ENCODE results near the gene ZC3H4. TPM values are rescaled to one million over a fixed set of nuclear protein-coding genes. Genes with fewer than 3 reads are reported as not detected.

The ZC3H4 gene
- total RNA-seq, 4 donors from 2014 or later: 19.1 to 36.7 (median 31.3) TPM

DNA sequence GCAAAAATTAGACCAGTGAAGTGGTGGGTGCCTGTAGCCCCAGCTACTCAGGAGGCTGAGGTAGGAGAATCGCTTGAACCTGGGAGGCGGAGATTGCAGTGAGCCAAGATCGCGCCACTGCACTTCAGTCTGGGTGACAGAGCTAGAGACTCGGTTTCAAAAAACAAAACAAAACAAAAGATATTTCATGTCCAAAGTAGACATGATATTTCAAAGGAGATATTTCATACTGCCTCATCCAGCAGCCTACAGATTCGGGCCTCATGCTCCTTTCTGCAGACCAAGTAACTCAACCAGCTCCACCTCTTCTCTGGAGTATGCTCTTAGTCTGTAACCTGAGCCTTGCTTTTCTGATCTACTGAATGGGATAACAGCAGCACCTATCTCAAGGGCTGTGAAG is 15.0 kb downstream of the ZC3H4 start:
- no peaks in the 10 kb centered on the region for H3K36me3 ChIP-seq
- TF ChIP-seq, protein P1, sequence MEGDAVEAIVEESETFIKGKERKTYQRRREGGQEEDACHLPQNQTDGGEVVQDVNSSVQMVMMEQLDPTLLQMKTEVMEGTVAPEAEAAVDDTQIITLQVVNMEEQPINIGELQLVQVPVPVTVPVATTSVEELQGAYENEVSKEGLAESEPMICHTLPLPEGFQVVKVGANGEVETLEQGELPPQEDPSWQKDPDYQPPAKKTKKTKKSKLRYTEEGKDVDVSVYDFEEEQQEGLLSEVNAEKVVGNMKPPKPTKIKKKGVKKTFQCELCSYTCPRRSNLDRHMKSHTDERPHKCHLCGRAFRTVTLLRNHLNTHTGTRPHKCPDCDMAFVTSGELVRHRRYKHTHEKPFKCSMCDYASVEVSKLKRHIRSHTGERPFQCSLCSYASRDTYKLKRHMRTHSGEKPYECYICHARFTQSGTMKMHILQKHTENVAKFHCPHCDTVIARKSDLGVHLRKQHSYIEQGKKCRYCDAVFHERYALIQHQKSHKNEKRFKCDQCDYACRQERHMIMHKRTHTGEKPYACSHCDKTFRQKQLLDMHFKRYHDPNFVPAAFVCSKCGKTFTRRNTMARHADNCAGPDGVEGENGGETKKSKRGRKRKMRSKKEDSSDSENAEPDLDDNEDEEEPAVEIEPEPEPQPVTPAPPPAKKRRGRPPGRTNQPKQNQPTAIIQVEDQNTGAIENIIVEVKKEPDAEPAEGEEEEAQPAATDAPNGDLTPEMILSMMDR (IDR thresholded peaks at IDR 0.05): no peak
- TF ChIP-seq POLR2A (IDR thresholded peaks at IDR 0.05): no peak
- no peak for DNase-seq
- H3K27me3 ChIP-seq: no peaks in the 10 kb centered on the region
- no peak overlapping the region for H3K4me3 ChIP-seq (replicated peaks in 1 of 3)
- 73 to 80% methylated on average over 6 of the region's 6 CpGs for WGBS, 2 donors
- intact Hi-C loops (cut with DNase I): no loop called here
- H3K9me3 ChIP-seq: no peaks in the 10 kb centered on the region
- peak overlapping the region; percentile 92 to 95 (median 94) for H3K27ac ChIP-seq
- H3K4me1 ChIP-seq: peaks cover 61 to 85% of the 10 kb centered on the region in 2 donors

DNA sequence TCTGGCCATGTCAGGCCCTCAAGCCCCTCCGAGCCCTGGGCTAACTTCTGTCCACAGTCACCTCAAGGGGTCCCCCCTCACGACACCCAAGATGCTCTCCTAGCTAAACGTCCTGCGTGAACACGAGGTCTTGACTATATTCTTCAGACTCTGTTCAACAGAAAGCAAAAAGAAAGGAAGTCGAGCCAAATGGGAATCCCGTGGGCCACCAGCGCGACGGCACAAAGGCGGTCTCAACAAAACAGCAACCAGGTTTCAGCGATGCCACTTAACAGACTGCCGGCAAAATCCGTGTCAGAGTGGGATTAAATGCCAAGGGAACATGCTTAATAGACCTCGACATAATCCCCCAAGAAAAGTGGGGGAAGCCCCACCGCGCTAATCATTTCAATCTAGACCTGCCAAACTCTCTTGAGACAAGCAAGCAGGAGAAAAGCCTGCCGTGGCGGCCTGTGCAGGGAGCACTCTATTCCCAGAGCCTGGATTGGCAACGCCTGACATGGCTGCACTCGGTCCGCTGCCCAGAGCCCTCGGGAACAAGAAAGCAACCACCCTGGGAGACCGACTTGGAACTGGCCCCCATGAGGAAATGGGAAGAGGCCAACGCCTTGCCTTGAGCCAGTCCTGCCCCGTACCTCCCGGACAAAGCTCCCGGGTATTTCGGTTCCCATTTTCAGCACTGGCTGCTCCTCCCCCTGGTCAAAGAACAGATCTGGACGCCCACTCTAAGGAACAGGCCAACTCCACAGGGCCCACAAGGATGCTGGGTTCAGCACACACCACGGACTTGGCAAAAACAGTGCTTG is 16.0 kb downstream of the ZC3H4 start:
- 48% methylated on average over 22 to 31 of the region's 31 CpGs for WGBS, 2 donors
- no peaks in the 10 kb centered on the region for H3K9me3 ChIP-seq
- TF ChIP-seq POLR2A (IDR thresholded peaks at IDR 0.05): no peak
- TF ChIP-seq, protein P1 (IDR thresholded peaks at IDR 0.05): no peak
- no peaks in the 10 kb centered on the region for H3K36me3 ChIP-seq
- peaks cover 58 to 85% of the 10 kb centered on the region in 2 donors for H3K4me1 ChIP-seq
- no peak overlapping the region for H3K4me3 ChIP-seq (replicated peaks in 1 of 3)
- peak; percentile 78 to 83 for DNase-seq
- H3K27ac ChIP-seq: peak overlapping the region; percentile 92 to 95 (median 94)
- intact Hi-C loops (cut with DNase I): no loop called here
- H3K27me3 ChIP-seq: no peaks in the 10 kb centered on the region

DNA sequence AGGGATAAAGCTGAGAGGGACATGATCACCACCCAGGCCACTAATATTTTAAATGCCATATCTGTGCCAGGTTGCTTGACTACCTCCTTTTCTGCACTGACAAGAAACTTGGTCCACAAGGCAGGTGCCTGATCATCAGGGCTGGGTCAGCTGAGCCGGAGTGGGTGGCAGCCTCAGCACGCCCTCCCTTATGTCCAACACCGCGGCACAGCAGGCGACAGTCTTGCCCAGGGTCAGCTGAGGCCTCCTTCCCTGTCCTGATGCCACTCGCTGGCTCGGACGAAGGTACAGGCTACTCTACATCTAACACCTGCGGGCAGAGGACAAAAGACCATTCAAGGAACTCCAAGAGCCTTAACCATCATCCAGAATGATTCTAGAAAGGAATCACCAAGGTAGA is 16.9 kb downstream of the ZC3H4 start:
- intact Hi-C loops (cut with DNase I): no loop called here
- 99 to 100% methylated on average over 6 to 9 of the region's 9 CpGs for WGBS, 2 donors
- DNase-seq: peak; percentile 34 to 49
- TF ChIP-seq, protein P1 (IDR thresholded peaks at IDR 0.05): no peak
- TF ChIP-seq POLR2A (IDR thresholded peaks at IDR 0.05): no peak
- H3K4me3 ChIP-seq (replicated peaks in 1 of 3): no peak overlapping the region
- H3K27me3 ChIP-seq: no peaks in the 10 kb centered on the region
- H3K36me3 ChIP-seq: no peaks in the 10 kb centered on the region
- peak overlapping the region; percentile 92 to 95 (median 94) for H3K27ac ChIP-seq
- H3K9me3 ChIP-seq: no peaks in the 10 kb centered on the region
- peaks cover 50 to 76% of the 10 kb centered on the region in 2 donors for H3K4me1 ChIP-seq

DNA sequence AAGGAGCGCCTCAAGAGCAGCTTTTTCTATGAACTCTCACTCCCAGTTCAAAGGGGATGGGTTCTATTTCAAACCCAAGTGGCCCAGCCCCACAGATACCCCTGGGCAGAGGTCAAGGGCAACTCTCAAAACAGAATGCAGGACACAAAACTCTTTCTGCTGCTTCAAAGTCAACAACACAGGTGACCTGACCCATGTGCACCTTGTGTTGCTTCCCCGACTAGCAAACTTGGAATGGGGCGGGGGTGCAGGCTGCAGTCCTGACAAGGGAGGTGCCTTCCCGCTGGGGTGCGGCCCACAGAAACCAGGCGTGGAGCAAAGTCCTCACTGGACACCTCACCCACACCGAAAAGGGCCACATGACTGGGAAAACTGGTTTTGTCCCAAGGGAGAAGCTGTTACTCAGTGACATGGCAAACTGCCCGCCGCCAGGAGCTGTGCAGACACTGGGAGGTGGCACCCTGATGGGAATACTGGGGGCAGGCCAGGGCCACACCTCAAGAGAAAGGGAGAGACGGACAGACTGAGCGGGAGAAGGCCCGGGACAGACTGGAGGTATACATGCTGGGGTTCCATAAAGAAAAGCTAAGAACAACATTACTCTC is 17.4 kb downstream of the ZC3H4 start:
- Histone ChIP-seq H3K36me3 (peaks cover 0 to 3% of the 10 kb centered on the region in 2 donors), H3K27ac (peak overlapping the region; percentile 92 to 95 (median 94)), H3K4me3 (replicated peaks in 1 of 3) (no peak overlapping the region), H3K27me3 (no peaks in the 10 kb centered on the region), H3K4me1 (peaks cover 47 to 73% of the 10 kb centered on the region in 2 donors), H3K9me3 (no peaks in the 10 kb centered on the region)
- 53 to 64% methylated on average over 6 to 12 of the region's 12 CpGs for WGBS, 2 donors
- intact Hi-C loops (cut with DNase I): no loop called here
- DNase-seq: peak; percentile 96 to 97
- TF ChIP-seq, protein P1 (IDR thresholded peaks at IDR 0.05): peak in 1 of 6 experiments; percentile 4
- TF ChIP-seq POLR2A (IDR thresholded peaks at IDR 0.05): peak in 1 of 2 donors; percentile 57

Measured in thyroid gland (tissue), 4 donors.